ENCODE results near the gene TBX6.

- TF ChIP-seq, protein P1, sequence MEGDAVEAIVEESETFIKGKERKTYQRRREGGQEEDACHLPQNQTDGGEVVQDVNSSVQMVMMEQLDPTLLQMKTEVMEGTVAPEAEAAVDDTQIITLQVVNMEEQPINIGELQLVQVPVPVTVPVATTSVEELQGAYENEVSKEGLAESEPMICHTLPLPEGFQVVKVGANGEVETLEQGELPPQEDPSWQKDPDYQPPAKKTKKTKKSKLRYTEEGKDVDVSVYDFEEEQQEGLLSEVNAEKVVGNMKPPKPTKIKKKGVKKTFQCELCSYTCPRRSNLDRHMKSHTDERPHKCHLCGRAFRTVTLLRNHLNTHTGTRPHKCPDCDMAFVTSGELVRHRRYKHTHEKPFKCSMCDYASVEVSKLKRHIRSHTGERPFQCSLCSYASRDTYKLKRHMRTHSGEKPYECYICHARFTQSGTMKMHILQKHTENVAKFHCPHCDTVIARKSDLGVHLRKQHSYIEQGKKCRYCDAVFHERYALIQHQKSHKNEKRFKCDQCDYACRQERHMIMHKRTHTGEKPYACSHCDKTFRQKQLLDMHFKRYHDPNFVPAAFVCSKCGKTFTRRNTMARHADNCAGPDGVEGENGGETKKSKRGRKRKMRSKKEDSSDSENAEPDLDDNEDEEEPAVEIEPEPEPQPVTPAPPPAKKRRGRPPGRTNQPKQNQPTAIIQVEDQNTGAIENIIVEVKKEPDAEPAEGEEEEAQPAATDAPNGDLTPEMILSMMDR (IDR thresholded peaks at IDR 0.05; ENCODE audit: insufficient read depth, low read length), result no peak
- no peak for TF ChIP-seq GABPA (IDR thresholded peaks at IDR 0.05; ENCODE audit: low read depth)
- no peak for TF ChIP-seq REST (IDR thresholded peaks at IDR 0.05; ENCODE audit: insufficient replicate concordance, low read depth)
Observed at GRCh38 chr16:30067584-30067916, 24.2 kb downstream of the TBX6 start.

Measured in HL-60 (cell line).